ENCODE data around the gene SGSM2.

DNA sequence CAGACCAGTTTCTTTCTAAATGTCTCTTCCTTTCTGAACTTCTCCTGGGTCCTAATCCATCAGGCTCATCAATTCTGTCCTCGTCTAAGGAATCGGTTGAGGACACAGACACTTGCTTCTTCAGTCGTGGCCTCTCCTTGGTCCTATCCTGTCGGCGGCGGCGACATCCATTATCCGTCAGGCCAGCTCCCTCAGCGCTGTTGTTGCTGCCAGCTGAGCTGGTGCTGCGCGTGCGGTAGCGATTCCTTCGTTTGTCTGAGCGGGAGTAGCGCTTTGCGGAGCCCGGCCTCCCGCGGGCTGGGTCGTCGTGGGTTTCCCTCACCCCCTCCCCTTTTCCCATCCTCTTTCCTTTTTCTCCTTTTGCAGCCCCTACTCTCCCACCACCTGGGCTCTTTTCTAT lies 37.5 kb upstream of the SGSM2 start:
- TF ChIP-seq, protein P1, sequence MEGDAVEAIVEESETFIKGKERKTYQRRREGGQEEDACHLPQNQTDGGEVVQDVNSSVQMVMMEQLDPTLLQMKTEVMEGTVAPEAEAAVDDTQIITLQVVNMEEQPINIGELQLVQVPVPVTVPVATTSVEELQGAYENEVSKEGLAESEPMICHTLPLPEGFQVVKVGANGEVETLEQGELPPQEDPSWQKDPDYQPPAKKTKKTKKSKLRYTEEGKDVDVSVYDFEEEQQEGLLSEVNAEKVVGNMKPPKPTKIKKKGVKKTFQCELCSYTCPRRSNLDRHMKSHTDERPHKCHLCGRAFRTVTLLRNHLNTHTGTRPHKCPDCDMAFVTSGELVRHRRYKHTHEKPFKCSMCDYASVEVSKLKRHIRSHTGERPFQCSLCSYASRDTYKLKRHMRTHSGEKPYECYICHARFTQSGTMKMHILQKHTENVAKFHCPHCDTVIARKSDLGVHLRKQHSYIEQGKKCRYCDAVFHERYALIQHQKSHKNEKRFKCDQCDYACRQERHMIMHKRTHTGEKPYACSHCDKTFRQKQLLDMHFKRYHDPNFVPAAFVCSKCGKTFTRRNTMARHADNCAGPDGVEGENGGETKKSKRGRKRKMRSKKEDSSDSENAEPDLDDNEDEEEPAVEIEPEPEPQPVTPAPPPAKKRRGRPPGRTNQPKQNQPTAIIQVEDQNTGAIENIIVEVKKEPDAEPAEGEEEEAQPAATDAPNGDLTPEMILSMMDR (IDR thresholded peaks at IDR 0.05; ENCODE audit: low read length) = no peak
- no peak for TF ChIP-seq EZH2phosphoT487 (IDR thresholded peaks at IDR 0.05; ENCODE audit: low read length)
- TF ChIP-seq EZH2 (optimal IDR thresholded peaks at IDR 0.05; ENCODE audit: low read depth, low read length) = no peak
